WERI-Rb-1 (cell line): ENCODE measurements around the gene AKIP1.

Experiments
- DNase-seq: peaks from one replicate; pipeline ENCODE4 v3.0.0-alpha.2; 2020
- H3K27ac ChIP-seq: fragments of 250-450 bp; sonication (Bioruptor Pico); 2 replicates; pipeline ENCODE4 v1.5.1; 2020; ENCODE audit warnings: mild to moderate bottlenecking, moderate library complexity
- H3K27me3 ChIP-seq: fragments of 250-450 bp; sonication (Bioruptor Pico); 2 replicates; pipeline ENCODE4 v1.5.1; 2021; ENCODE audit warnings: mild to moderate bottlenecking, low read depth, moderate library complexity; ENCODE audit not compliant: insufficient read depth, severe bottlenecking
- H3K36me3 ChIP-seq: fragments of 250-450 bp; sonication (Bioruptor Pico); 2 replicates; pipeline ENCODE4 v1.5.1; 2020; ENCODE audit warnings: mild to moderate bottlenecking, moderate library complexity
- H3K4me3 ChIP-seq: 2 replicates; pipeline ENCODE4 v1.5.1; 2011; ENCODE audit warnings: low read depth, mild to moderate bottlenecking, control low read depth, low read length
- H3K9me3 ChIP-seq: fragments of 250-450 bp; sonication (Bioruptor Pico); 2 replicates; pipeline ENCODE4 v1.5.1; 2021; ENCODE audit warnings: mild to moderate bottlenecking, moderate library complexity; ENCODE audit not compliant: severe bottlenecking
- TF ChIP-seq, protein P1 (sequence below): IDR thresholded peaks from 2 replicates; pipeline ENCODE4 v1.5.1; 2011; ENCODE audit warnings: low read depth, mild to moderate bottlenecking, control low read depth, inconsistent platforms, low read length

AKIP1 gene

DNA sequence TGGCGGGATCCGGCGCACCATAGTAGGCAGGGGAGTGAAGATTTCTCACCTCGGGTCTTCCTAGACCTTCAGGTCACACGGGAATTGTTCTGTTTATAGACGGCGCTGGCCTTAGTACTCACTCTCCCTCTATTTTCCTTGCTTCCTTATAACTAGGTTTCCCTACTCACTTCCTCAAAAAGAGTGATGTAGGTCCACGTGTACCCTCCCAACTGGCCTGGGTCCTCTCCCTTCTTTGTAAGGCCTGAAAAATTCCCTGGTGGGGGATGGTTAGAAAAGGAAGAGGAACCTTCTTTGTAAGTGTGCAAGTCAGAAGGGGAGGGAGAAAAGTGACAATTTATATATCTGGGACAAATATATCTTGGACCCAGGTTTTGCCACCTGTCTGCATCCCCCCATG is 56.2 kb downstream of the AKIP1 start:
- TF ChIP-seq, protein P1, sequence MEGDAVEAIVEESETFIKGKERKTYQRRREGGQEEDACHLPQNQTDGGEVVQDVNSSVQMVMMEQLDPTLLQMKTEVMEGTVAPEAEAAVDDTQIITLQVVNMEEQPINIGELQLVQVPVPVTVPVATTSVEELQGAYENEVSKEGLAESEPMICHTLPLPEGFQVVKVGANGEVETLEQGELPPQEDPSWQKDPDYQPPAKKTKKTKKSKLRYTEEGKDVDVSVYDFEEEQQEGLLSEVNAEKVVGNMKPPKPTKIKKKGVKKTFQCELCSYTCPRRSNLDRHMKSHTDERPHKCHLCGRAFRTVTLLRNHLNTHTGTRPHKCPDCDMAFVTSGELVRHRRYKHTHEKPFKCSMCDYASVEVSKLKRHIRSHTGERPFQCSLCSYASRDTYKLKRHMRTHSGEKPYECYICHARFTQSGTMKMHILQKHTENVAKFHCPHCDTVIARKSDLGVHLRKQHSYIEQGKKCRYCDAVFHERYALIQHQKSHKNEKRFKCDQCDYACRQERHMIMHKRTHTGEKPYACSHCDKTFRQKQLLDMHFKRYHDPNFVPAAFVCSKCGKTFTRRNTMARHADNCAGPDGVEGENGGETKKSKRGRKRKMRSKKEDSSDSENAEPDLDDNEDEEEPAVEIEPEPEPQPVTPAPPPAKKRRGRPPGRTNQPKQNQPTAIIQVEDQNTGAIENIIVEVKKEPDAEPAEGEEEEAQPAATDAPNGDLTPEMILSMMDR, result no peak
- H3K36me3 ChIP-seq, result peaks cover 3% of the 10 kb centered on the region
- H3K27ac ChIP-seq, result no peak overlapping the region
- no peaks in the 10 kb centered on the region for H3K27me3 ChIP-seq
- no peak overlapping the region for H3K4me3 ChIP-seq
- H3K9me3 ChIP-seq, result no peaks in the 10 kb centered on the region
- DNase-seq, result no peak
